K562 (cell line): ENCODE data around the gene ROBO2. TPM values are rescaled to one million over a fixed set of nuclear protein-coding genes. Genes with fewer than 3 reads are reported as not detected.

Source experiments
- ATAC-seq: fragments of 200-7000 bp; cut with Tn5 transposase; 3 replicates; pipeline ENCODE4 v1.9.1; 2020; ENCODE audit warnings: moderate library complexity
- BruUV-seq: library from RNA; stranded (reverse); fragments of 400-500 nt; replicated peaks from 2 replicates; lab custom pipeline; 2021; lab: Mats Ljungman, UMichigan
- CTCF ChIA-PET: fragments of 300-600 bp; formaldehyde crosslinking; extraction: SDS; loops from one replicate; lab custom pipeline; 2021; ENCODE audit warnings: low intra/inter-chr PET ratio; lab: Yijun Ruan, JAX
- POLR2A ChIA-PET: fragments of 300-600, 350-650 bp; sonication (Branson Sonifier 250); formaldehyde crosslinking; extraction: SDS; loops from one replicate; lab custom pipeline; 2021; ENCODE audit warnings: antibody characterized with exemption, inconsistent platforms; lab: Yijun Ruan, JAX
- DNase-seq, 4 experiments: peaks; one replicate each; pipeline versions ENCODE4 v3.0.0 to v3.0.0-alpha.2; 2011 to 2018; ENCODE audit warnings: low spot score in 3 of 4, mixed read lengths in 3 of 4; ENCODE audit errors: extremely low read depth in 1 of 4
- FAIRE-seq: peaks from 2 replicates; lab custom pipeline; 2011; peaks lifted over from hg19 to GRCh38; lab: Jason Lieb, UNC
- H2AFZ ChIP-seq: 2 replicates; pipeline ENCODE4 v1.6.0; 2011; ENCODE audit warnings: low read depth, low read length, control low read depth, inconsistent platforms
- H3K27ac ChIP-seq: fragments of 200-600 bp; 3 replicates; pipeline ENCODE4 v1.8.0; 2011; ENCODE audit warnings: low read depth, mild to moderate bottlenecking, control low read depth, inconsistent platforms, low read length, moderate library complexity, mixed read lengths; ENCODE audit errors: extremely low read depth
- H3K27me3 ChIP-seq, 2 experiments: fragments of 300-600 bp in 1 of 2; 2 replicates in 1 of 2; 3 replicates in 1 of 2; pipeline versions ENCODE4 v1.6.0 to v1.8.0; 2011; ENCODE audit warnings: inconsistent platforms in 2 of 2, low read length in 2 of 2, mild to moderate bottlenecking in 1 of 2, mixed read lengths in 1 of 2, moderate library complexity in 1 of 2; ENCODE audit not compliant: control insufficient read depth in 2 of 2, insufficient read depth in 2 of 2
- H3K36me3 ChIP-seq: fragments of 300-600 bp; 3 replicates; pipeline ENCODE4 v1.8.0; 2011; ENCODE audit warnings: mild to moderate bottlenecking, low read length, inconsistent platforms; ENCODE audit not compliant: control insufficient read depth, insufficient read depth
- H3K4me1 ChIP-seq, 2 experiments: fragments of 200-600 bp in 1 of 2; replicated peaks in 1 of 2; 2 replicates in 1 of 2; 3 replicates in 1 of 2; pipeline versions ENCODE4 v1.5.1 to v1.8.0; 2011; ENCODE audit warnings: inconsistent platforms in 2 of 2, low read length in 2 of 2, mild to moderate bottlenecking in 1 of 2, mixed read lengths in 1 of 2, moderate library complexity in 1 of 2; ENCODE audit not compliant: control insufficient read depth in 2 of 2, insufficient read depth in 2 of 2
- H3K4me2 ChIP-seq: 2 replicates; pipeline ENCODE4 v1.6.1; 2011; ENCODE audit warnings: low read length, control low read depth, inconsistent platforms, mixed read lengths; ENCODE audit not compliant: insufficient read depth
- H3K4me3 ChIP-seq: fragments of 200-600 bp; sonication (generic), shearing (Covaris generic); 2 replicates; pipeline ENCODE4 v1.5.1; 2016; ENCODE audit warnings: control low read depth, inconsistent platforms
- H3K79me2 ChIP-seq: fragments of 200-600 bp; 3 replicates; pipeline ENCODE4 v1.8.0; 2011; ENCODE audit warnings: low read length, inconsistent platforms; ENCODE audit not compliant: control insufficient read depth, insufficient read depth
- H3K9ac ChIP-seq, 2 experiments: 2 replicates each; pipeline versions ENCODE4 v1.6.0 to v1.6.1; 2011; ENCODE audit warnings: low read depth in 2 of 2, low read length in 2 of 2, control low read depth in 1 of 2, inconsistent platforms in 1 of 2, mild to moderate bottlenecking in 1 of 2, mixed read lengths in 1 of 2; ENCODE audit not compliant: insufficient read depth in 1 of 2
- H3K9me1 ChIP-seq: one replicate; pipeline ENCODE4 v1.6.0; 2011; ENCODE audit warnings: inconsistent platforms, mild to moderate bottlenecking, low read length, moderate library complexity; ENCODE audit not compliant: control insufficient read depth, insufficient read depth
- H3K9me3 ChIP-seq: replicated peaks from 2 replicates; pipeline ENCODE4 v1.5.1; 2011; ENCODE audit warnings: low read depth, low read length, inconsistent platforms; ENCODE audit not compliant: control insufficient read depth, insufficient read depth
- H4K20me1 ChIP-seq: replicated peaks from 2 replicates; pipeline ENCODE4 v1.6.1; 2011; ENCODE audit warnings: low read length, inconsistent platforms, mixed read lengths; ENCODE audit not compliant: control insufficient read depth, insufficient read depth
- FOSL1 ChIP-seq: fragments of 200-800 bp; sonication (Bioruptor generic); conservative IDR thresholded peaks from 2 replicates; pipeline ENCODE4 v1.6.1; 2016; ENCODE audit warnings: missing genetic modification characterization, missing compliant biosample characterization
- FOXJ2 ChIP-seq: fragments of 200-800 bp; sonication (Bioruptor generic); IDR thresholded peaks from 2 replicates; pipeline ENCODE4 v1.6.1; 2016; ENCODE audit warnings: missing genetic modification characterization, missing compliant biosample characterization
- WGBS: fragments of 100-300 bp; shearing (Covaris generic); methylation state at CpG from one replicate; pipeline ENCODE4 v1.1.6; 2016; ENCODE audit warnings: low coverage, mixed read lengths; ENCODE audit not compliant: insufficient coverage; ENCODE audit errors: missing lambda C conversion rate; 5-methylcytosine and 5-hydroxymethylcytosine counted together
- in situ Hi-C: fragments of 300-500 bp; cut with MboI; formaldehyde crosslinking; loops from 4 replicates; pipeline ENCODE4 v1.15.0; 2018; ENCODE audit warnings: inconsistent platforms, mixed read lengths
- intact Hi-C: fragments of 100-400 bp; cut with micrococcal nuclease; formaldehyde crosslinking; loops from 2 replicates; pipeline ENCODE4 v1.14.2; 2022
- polyA plus RNA-seq, 8 experiments: library from polyadenylated mRNA; depleted of rRNA in 4 of 8; stranded (reverse) in 5 of 8; unstranded in 3 of 8; fragments of >200 nt; fragmentation: Nextera tagmentation in 2 of 8; fragmentation: Illumina TruSeq in 1 of 8; extraction: Ambion mirVana in 2 of 8; extraction: Trizol in 1 of 8; gene quantifications; 2 replicates each; pipeline versions ENCODE4 v1.2.1 to v1.2.3, GENCODE V29; 2011 to 2014; ENCODE audit warnings: inconsistent platforms in 1 of 8, missing spikeins in 1 of 8
- total RNA-seq, 7 experiments: library from RNA; depleted of rRNA in 6 of 7; stranded (reverse); fragments of >200 nt in 6 of 7; fragmentation: Illumina TruSeq in 2 of 7; extraction: Trizol in 2 of 7; gene quantifications; 2 replicates each; pipeline versions ENCODE4 v1.2.1 to v1.2.3, GENCODE V29; 2011 to 2021; ENCODE audit warnings: low replicate concordance in 1 of 7
- TF ChIP-seq, protein P1 (sequence below), 2 experiments: fragments of 450-650 bp in 1 of 2; sonication (generic) in 1 of 2; formaldehyde crosslinking in 1 of 2; IDR thresholded peaks; 2 replicates each; pipeline versions ENCODE4 v1.7.1 to v1.9.0; 2016 to 2022; ENCODE audit warnings: inconsistent platforms in 1 of 2, mild to moderate bottlenecking in 1 of 2, missing genetic modification reagents in 1 of 2

The ROBO2 gene
- total and polyA plus RNA-seq, 9 of the 15 experiments (the other 6 are each of a cell fraction or from before 2014, with no cell fraction given), result 0.84 to 3.0 (median 1.7) TPM

DNA sequence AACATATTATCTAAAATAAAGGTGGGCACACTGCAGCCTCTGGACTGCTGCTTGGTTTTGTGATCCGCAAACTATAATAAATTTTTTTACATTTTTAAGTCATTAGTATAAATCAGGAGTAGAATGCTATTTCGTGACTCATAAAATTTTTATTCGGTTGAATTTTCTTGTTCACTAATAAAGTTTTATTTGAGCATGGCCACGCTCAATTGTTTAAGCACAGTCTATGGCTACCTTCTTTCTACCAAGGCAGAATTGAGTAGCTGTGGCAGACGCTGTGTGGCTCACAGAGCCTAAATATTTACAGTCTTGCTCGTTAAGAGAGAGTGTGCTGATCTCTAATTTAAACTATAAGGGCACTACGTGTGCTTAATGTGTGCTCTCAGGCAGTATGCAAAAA, 28.9 kb downstream of the ROBO2 start:
- Histone ChIP-seq H3K4me3 (no peak overlapping the region), H3K9me3 (no peaks in the 10 kb centered on the region), H3K79me2 (no peaks in the 10 kb centered on the region), H2AFZ (peak overlapping the region; percentile 72), H3K9ac (no peak overlapping the region), H3K9me1 (no peaks in the 10 kb centered on the region), H3K27me3 (no peaks in the 10 kb centered on the region), H4K20me1 (no peaks in the 10 kb centered on the region), H3K4me1 (peaks cover 0 to 3% of the 10 kb centered on the region in 2 experiments; a peak in 1 of 5 replicates), H3K36me3 (no peaks in the 10 kb centered on the region), H3K27ac (peak overlapping the region; percentile 30; the same call in 2 of the 3 replicates), H3K4me2 (no peak overlapping the region)
- intact Hi-C loops (no loop called here), in situ Hi-C loops (no loop called here)
- ATAC-seq (no peak), DNase-seq (no peak), FAIRE-seq (no peak)
- no TSS peak for BruUV-seq
- ChIA-PET POLR2A (no interaction called here), CTCF (no interaction called here)
- TF ChIP-seq FOXJ2 (no peak), FOSL1 (peak; percentile 54; the same call in 1 of the 2 replicates)
- TF ChIP-seq, protein P1, sequence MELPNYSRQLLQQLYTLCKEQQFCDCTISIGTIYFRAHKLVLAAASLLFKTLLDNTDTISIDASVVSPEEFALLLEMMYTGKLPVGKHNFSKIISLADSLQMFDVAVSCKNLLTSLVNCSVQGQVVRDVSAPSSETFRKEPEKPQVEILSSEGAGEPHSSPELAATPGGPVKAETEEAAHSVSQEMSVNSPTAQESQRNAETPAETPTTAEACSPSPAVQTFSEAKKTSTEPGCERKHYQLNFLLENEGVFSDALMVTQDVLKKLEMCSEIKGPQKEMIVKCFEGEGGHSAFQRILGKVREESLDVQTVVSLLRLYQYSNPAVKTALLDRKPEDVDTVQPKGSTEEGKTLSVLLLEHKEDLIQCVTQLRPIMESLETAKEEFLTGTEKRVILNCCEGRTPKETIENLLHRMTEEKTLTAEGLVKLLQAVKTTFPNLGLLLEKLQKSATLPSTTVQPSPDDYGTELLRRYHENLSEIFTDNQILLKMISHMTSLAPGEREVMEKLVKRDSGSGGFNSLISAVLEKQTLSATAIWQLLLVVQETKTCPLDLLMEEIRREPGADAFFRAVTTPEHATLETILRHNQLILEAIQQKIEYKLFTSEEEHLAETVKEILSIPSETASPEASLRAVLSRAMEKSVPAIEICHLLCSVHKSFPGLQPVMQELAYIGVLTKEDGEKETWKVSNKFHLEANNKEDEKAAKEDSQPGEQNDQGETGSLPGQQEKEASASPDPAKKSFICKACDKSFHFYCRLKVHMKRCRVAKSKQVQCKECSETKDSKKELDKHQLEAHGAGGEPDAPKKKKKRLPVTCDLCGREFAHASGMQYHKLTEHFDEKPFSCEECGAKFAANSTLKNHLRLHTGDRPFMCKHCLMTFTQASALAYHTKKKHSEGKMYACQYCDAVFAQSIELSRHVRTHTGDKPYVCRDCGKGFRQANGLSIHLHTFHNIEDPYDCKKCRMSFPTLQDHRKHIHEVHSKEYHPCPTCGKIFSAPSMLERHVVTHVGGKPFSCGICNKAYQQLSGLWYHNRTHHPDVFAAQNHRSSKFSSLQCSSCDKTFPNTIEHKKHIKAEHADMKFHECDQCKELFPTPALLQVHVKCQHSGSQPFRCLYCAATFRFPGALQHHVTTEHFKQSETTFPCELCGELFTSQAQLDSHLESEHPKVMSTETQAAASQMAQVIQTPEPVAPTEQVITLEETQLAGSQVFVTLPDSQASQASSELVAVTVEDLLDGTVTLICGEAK (IDR thresholded peaks at IDR 0.05), result peak; percentile 84
- TF ChIP-seq, protein P1 (CRISPR knock-in tag; IDR thresholded peaks at IDR 0.05), result peak; percentile 74
- WGBS, result 29% methylated on average over 7 of the region's 7 CpGs
